Endodermal cell (in vitro differentiated cells): ENCODE results near the gene PGRMC2. TPM values are rescaled to one million over a fixed set of nuclear protein-coding genes. Genes with fewer than 3 reads are reported as not detected.
A peak's percentile ranks its signal among the peaks of the same experiment; 100 is the strongest.

Experiments used
- DNase-seq: peaks from one replicate; pipeline ENCODE4 v3.0.0-alpha.2; 2017
- H3K27ac ChIP-seq: 2 replicates; pipeline ENCODE4 v1.5.1; 2013; ENCODE audit warnings: mild to moderate bottlenecking, low read depth, low read length, moderate library complexity
- H3K27me3 ChIP-seq: 2 replicates; pipeline ENCODE4 v1.6.1; 2013; ENCODE audit warnings: mild to moderate bottlenecking, low read length, moderate library complexity; ENCODE audit not compliant: insufficient read depth, control insufficient read depth, poor library complexity, severe bottlenecking
- H3K36me3 ChIP-seq: 2 replicates; pipeline ENCODE4 v1.7.0; 2013; ENCODE audit warnings: mild to moderate bottlenecking, low read length, moderate library complexity; ENCODE audit not compliant: control insufficient read depth, insufficient read depth
- H3K4me1 ChIP-seq: one replicate; pipeline ENCODE4 v1.7.0; 2013; ENCODE audit warnings: low read length; ENCODE audit not compliant: control insufficient read depth, insufficient read depth
- H3K4me3 ChIP-seq: 2 replicates; pipeline ENCODE4 v1.5.1; 2013; ENCODE audit warnings: mild to moderate bottlenecking, low read length, moderate library complexity
- H3K9ac ChIP-seq: 2 replicates; pipeline ENCODE4 v1.6.1; 2013; ENCODE audit warnings: mild to moderate bottlenecking, low read length, moderate library complexity; ENCODE audit not compliant: poor library complexity, severe bottlenecking; ENCODE audit errors: extremely low read depth
- H3K9me3 ChIP-seq: 2 replicates; pipeline ENCODE4 v1.6.1; 2013; ENCODE audit warnings: mild to moderate bottlenecking, low read length, moderate library complexity; ENCODE audit not compliant: control insufficient read depth
- H3K27ac Mint-ChIP-seq: 2 replicates; pipeline ENCODE4 v1.8.0; 2020; ENCODE audit warnings: mixed read lengths
- H3K27me3 Mint-ChIP-seq: 2 replicates; pipeline ENCODE4 v1.8.0; 2021; ENCODE audit warnings: mild to moderate bottlenecking, mixed read lengths; ENCODE audit not compliant: insufficient read depth
- H3K36me3 Mint-ChIP-seq: 2 replicates; pipeline ENCODE4 v1.8.0; 2020; ENCODE audit warnings: low read depth, mixed read lengths
- H3K4me1 Mint-ChIP-seq: 2 replicates; pipeline ENCODE4 v1.8.0; 2020; ENCODE audit warnings: mixed read lengths
- H3K4me3 Mint-ChIP-seq: 2 replicates; pipeline ENCODE4 v1.8.0; 2020; ENCODE audit warnings: mild to moderate bottlenecking, moderate library complexity, mixed read lengths
- H3K9me3 Mint-ChIP-seq: 2 replicates; pipeline ENCODE4 v1.8.0; 2020; ENCODE audit warnings: mild to moderate bottlenecking, mixed read lengths
- WGBS, 2 experiments: methylation state at CpG; one replicate each; pipeline versions ENCODE4 v1.1.5 to v1.1.7; 2013; ENCODE audit warnings: missing lambda C conversion rate in 2 of 2, mixed read lengths in 1 of 2; ENCODE audit not compliant: insufficient coverage in 1 of 2, insufficient read length in 1 of 2; 5-methylcytosine and 5-hydroxymethylcytosine counted together
- total RNA-seq, 2 donors: library from RNA; stranded (reverse); fragmentation: NEBNext Ultra II Directional in 1 of 2; extraction: Animal tissue kit (Norgen Biotek cat#: 25700) in 1 of 2; gene quantifications; 2 replicates in 1 of 2; 3 replicates in 1 of 2; pipeline ENCODE4 v1.2.1, GENCODE V29; 2021
- TF ChIP-seq, protein P1 (sequence below): fragments of 200-600 bp; sonication (generic); conservative IDR thresholded peaks from 2 replicates; pipeline ENCODE4 v1.5.0; 2021; ENCODE audit warnings: antibody characterized with exemption, mild to moderate bottlenecking

Gene PGRMC2
- total RNA-seq, 2 donors from 2014 or later = 57.0 to 68.5 TPM

DNA sequence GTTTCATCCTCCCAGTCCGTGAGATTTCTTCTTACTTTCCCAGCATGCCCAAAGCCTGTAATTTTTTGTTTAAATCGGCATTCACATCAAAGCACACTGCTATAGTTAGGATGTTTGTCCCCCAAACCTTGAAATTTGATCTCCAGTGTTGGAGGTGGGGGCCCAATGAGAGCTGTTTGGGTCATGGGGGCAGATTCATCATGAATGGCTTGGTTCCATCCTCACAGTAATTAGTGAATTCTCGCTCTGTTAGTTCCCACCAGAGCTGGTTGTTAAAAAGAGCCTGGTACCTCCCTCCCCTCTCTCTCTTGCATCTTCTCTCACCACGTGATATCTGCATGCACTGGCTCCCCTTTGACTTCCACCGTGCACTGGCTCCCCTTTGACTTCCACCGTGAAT is 40.5 kb upstream of the PGRMC2 start:
- no peak for DNase-seq
- TF ChIP-seq, protein P1, sequence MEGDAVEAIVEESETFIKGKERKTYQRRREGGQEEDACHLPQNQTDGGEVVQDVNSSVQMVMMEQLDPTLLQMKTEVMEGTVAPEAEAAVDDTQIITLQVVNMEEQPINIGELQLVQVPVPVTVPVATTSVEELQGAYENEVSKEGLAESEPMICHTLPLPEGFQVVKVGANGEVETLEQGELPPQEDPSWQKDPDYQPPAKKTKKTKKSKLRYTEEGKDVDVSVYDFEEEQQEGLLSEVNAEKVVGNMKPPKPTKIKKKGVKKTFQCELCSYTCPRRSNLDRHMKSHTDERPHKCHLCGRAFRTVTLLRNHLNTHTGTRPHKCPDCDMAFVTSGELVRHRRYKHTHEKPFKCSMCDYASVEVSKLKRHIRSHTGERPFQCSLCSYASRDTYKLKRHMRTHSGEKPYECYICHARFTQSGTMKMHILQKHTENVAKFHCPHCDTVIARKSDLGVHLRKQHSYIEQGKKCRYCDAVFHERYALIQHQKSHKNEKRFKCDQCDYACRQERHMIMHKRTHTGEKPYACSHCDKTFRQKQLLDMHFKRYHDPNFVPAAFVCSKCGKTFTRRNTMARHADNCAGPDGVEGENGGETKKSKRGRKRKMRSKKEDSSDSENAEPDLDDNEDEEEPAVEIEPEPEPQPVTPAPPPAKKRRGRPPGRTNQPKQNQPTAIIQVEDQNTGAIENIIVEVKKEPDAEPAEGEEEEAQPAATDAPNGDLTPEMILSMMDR = no peak

DNA sequence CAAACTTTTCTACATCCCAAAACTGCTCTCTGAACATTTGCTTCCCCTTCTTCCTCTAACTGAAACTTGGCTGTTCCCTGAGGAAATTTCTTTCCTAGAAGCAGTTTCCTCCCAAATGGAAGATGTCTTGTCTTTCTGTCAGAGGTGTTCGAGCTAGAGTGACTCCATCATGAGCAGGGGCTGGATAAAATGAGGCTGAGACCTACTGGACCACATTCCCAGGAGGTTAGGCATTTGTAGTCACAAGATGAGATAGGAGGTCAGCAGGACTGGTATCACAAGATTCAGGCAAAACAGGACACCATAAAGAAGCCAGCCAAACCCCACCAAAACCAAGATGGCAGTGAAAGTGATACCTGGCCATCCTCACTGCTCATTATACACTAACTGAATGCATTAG is 35.8 kb upstream of the PGRMC2 start:
- Histone ChIP-seq H3K27ac (no peak overlapping the region), H3K9ac (no peak overlapping the region)
- H3K36me3 Mint-ChIP-seq = no peaks in the 10 kb centered on the region

More for the DNA sequence above, 40.5 kb upstream of the PGRMC2 start:
- Histone ChIP-seq H3K27me3 (no peaks in the 10 kb centered on the region), H3K4me1 (peaks cover 11% of the 10 kb centered on the region), H3K4me3 (no peak overlapping the region), H3K9me3 (no peaks in the 10 kb centered on the region), H3K9ac (no peak overlapping the region), H3K36me3 (no peaks in the 10 kb centered on the region), H3K27ac (no peak overlapping the region)
- peaks cover 13% of the 10 kb centered on the region for H3K4me1 Mint-ChIP-seq
- H3K36me3 Mint-ChIP-seq = no peaks in the 10 kb centered on the region
- no peaks in the 10 kb centered on the region for H3K9me3 Mint-ChIP-seq
- H3K27ac Mint-ChIP-seq = no peak overlapping the region
- no peak overlapping the region for H3K4me3 Mint-ChIP-seq
- 55 to 77% methylated on average over 4 to 6 of the region's 6 CpGs for WGBS, 2 experiments
- H3K27me3 Mint-ChIP-seq = no peaks in the 10 kb centered on the region

DNA sequence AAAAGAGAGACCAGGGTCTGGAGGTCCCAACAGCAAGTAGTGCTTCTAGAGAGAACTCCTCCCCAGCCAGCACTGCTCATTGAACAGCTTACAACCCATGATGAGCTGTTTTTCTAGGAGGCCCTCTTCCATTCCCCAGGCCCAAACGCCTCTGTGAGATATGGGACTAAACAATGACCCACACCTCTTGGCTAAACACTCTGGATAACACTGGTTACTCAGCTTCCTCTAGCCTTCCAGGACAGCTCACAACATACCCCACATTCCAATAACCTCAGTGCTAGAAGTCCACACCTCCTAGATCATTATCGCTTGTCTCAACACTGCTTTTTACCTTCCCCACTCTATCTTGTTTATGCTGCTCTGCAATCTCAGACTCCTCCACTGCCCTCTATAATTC is 35.4 kb upstream of the PGRMC2 start:
- H3K36me3 Mint-ChIP-seq = no peaks in the 10 kb centered on the region
- DNase-seq = peak; percentile 64
- H3K4me1 Mint-ChIP-seq = peaks cover 10% of the 10 kb centered on the region
- H3K4me1 ChIP-seq = peaks cover 17% of the 10 kb centered on the region
- no peak overlapping the region for H3K4me3 Mint-ChIP-seq
- 33 to 51% methylated on average over 2 of the region's 2 CpGs for WGBS, 2 experiments
- H3K27me3 Mint-ChIP-seq = no peaks in the 10 kb centered on the region
- no peaks in the 10 kb centered on the region for H3K27me3 ChIP-seq
- H3K4me3 ChIP-seq = peak overlapping the region; percentile 52
- TF ChIP-seq, protein P1 = no peak
- H3K27ac ChIP-seq = no peak overlapping the region
- no peaks in the 10 kb centered on the region for H3K9me3 ChIP-seq
- no peak overlapping the region for H3K27ac Mint-ChIP-seq
- H3K9me3 Mint-ChIP-seq = no peaks in the 10 kb centered on the region
- peak overlapping the region; percentile 63 for H3K9ac ChIP-seq
- H3K36me3 ChIP-seq = no peaks in the 10 kb centered on the region

More for the DNA sequence above, 35.8 kb upstream of the PGRMC2 start:
- Histone ChIP-seq H3K4me1 (peaks cover 19% of the 10 kb centered on the region), H3K9me3 (no peaks in the 10 kb centered on the region), H3K36me3 (no peaks in the 10 kb centered on the region), H3K27me3 (no peaks in the 10 kb centered on the region), H3K4me3 (no peak overlapping the region)
- H3K9me3 Mint-ChIP-seq = no peaks in the 10 kb centered on the region
- no peak overlapping the region for H3K27ac Mint-ChIP-seq
- H3K4me1 Mint-ChIP-seq = peaks cover 13% of the 10 kb centered on the region
- no peaks in the 10 kb centered on the region for H3K27me3 Mint-ChIP-seq
- WGBS, 2 experiments = 83 to 89% methylated on average over 1 of the region's 1 CpG
- DNase-seq = no peak
- H3K4me3 Mint-ChIP-seq = no peak overlapping the region
- TF ChIP-seq, protein P1 = no peak
